ENCODE data around the gene RPL7A.
"Not testable (repeated sequence)": the region's sequence is repeated elsewhere in the genome, so short reads cannot be mapped to it uniquely, and the experiment has no call there.

RPL7A gene

DNA sequence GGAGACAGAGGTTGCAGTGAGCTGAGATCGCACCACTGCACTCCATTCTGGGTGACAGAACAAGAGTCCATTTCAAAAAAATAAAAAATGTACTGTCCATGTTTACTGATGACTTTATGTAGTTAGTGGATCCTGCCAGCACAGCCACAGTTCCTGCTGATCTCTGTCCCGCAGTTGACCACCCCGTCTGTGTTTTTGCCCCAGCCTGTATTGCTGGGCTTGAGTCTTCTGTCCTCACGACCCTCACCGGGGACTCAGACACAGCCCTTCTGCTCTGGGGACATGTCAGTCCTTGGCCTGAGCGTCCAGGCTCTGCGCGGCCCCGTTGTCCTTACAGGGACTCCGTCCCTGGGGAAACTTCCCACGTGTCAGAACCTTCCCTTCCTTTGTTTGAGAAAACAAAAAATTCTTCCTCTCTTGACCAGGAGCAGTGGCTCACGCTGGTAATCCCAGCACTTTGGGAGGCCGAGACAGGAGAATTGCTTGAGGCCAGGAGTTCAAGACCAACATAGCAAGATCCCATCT is 26.5 kb upstream of the RPL7A start:
- no peak overlapping the region for H3K4me3 ChIP-seq (replicated peaks; ENCODE audit: low read depth, low read length)
- no peak for DNase-seq (ENCODE audit: low read depth)

GRCh38 chr9:133322701-133323100 is 25.3 kb upstream of the RPL7A start:
- TF ChIP-seq CTCF (IDR thresholded peaks at IDR 0.05; ENCODE audit: low read length, missing control alignments): no peak
- H3K4me3 ChIP-seq (replicated peaks; ENCODE audit: low read depth, low read length): no peak overlapping the region
- no peak for DNase-seq (ENCODE audit: low read depth)

More for the DNA sequence above, 26.5 kb upstream of the RPL7A start:
- TF ChIP-seq CTCF (IDR thresholded peaks at IDR 0.05; ENCODE audit: low read length, missing control alignments): no peak

GRCh38 chr9:133323211-133323610 is 24.8 kb upstream of the RPL7A start:
- no peak for TF ChIP-seq CTCF (IDR thresholded peaks at IDR 0.05; ENCODE audit: low read length, missing control alignments)
- no peak for DNase-seq (ENCODE audit: low read depth)
- no peak overlapping the region for H3K4me3 ChIP-seq (replicated peaks; ENCODE audit: low read depth, low read length)

DNA sequence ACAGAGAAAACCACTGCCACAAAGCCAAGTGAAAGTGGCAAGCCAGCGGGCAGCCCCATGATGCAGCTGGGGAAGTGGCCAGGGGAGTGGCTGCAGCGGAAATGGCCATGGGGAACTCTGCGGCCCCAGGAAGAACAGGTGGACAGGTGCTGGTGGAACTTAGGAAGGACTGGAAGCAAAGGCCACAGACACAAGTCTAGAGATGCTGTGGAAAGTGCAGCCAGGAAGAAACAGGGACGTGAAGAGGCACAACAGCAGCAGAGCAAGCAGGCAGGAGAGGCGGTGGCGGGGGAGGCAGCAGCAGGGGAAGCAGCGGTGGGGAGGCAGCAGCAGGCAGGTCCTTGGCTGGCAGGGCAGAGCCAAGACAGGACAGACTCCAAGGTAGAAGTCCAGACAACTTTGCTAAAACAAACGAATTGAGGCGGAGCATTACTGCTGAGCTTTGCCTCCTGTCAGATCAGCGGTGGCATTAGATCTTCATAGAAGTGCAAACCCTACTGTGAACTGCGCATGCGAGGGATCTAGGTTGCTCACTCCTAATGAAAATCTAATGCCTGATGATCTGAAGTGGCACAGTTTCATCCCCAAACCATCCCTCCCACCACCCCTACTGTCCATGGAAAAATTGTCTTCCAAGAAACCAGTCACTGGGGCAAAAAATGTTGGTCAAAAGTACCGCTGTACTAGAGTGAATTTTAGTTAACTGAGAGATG is 23.9 kb upstream of the RPL7A start:
- no peak for TF ChIP-seq CTCF (IDR thresholded peaks at IDR 0.05; ENCODE audit: low read length, missing control alignments)
- no peak for DNase-seq (ENCODE audit: low read depth)
- no peak overlapping the region for H3K4me3 ChIP-seq (replicated peaks; ENCODE audit: low read depth, low read length)

- not testable (repeated sequence) for DNase-seq (ENCODE audit: low read depth); H3K4me3 ChIP-seq (replicated peaks; ENCODE audit: low read depth, low read length)
These were observed 21.0 kb upstream of the RPL7A start for GRCh38 chr9:133327021-133327420.

DNA sequence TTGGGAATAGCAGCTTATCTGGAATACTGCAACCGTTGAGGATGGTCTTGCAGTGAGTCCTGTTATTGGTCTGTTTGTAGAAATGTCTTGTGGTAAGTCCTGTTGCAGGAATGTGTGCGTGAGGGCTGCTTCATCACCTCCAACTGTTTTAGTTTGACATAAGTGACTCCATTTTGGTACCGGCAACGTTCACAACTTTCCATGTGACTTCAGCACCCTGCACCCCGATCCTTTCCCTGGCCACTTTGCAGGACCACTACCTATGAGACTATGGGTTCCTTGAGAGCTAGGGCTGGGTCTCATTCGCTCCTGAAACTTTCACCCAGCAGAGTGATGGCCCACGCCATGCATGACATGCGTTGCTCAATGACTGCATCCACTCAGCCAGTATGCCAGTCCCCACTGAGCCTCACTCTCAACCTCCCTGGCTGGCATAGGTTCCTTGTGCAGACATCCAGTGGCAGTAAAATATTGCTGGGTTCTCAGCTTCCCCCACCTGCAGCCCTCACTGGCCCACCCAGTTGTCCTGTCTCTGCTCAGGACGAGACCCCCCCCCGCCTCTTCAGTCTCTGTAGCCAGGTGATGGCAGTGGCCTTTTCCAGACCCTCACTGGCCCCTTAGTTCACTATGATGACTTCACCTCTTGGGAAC is 20.1 kb upstream of the RPL7A start:
- H3K4me3 ChIP-seq (replicated peaks; ENCODE audit: low read depth, low read length): no peak overlapping the region
- no peak for DNase-seq (ENCODE audit: low read depth)

More for the DNA sequence above, 20.1 kb upstream of the RPL7A start:
- no peak for TF ChIP-seq CTCF (IDR thresholded peaks at IDR 0.05; ENCODE audit: low read length, missing control alignments)
